Colon (tissue), 2 donors: ENCODE results near the gene KIAA0319L.

ENCODE experiments used
- FAIRE-seq: peaks from 2 replicates; lab custom pipeline; 2012; peaks lifted over from hg19 to GRCh38; lab: Jason Lieb, UNC
- donor health status: control.
- donor health status: control.

Gene KIAA0319L

GRCh38 chr1:35536556-35537162 is 20.5 kb downstream of the KIAA0319L start:
- FAIRE-seq = no peak

GRCh38 chr1:35535243-35535642 is 22.0 kb downstream of the KIAA0319L start:
- FAIRE-seq = no peak

- FAIRE-seq = no peak
Observed at GRCh38 chr1:35533586-35533985, 23.6 kb downstream of the KIAA0319L start.

- FAIRE-seq = no peak
Observed at GRCh38 chr1:35532497-35533223, 24.5 kb downstream of the KIAA0319L start.

- no peak for FAIRE-seq
Observed at GRCh38 chr1:35531368-35531767, 25.8 kb downstream of the KIAA0319L start.

- FAIRE-seq = no peak
Observed at GRCh38 chr1:35530946-35531345, 26.3 kb downstream of the KIAA0319L start.

GRCh38 chr1:35530168-35530567 is 27.0 kb downstream of the KIAA0319L start:
- FAIRE-seq = no peak

- no peak for FAIRE-seq
Observed at GRCh38 chr1:35524106-35524505, 33.1 kb downstream of the KIAA0319L start.

- no peak for FAIRE-seq
Observed at GRCh38 chr1:35519432-35519831, 37.8 kb downstream of the KIAA0319L start.

- no peak for FAIRE-seq
Observed at GRCh38 chr1:35518183-35518582, 39.0 kb downstream of the KIAA0319L start.

GRCh38 chr1:35511305-35511704 is 45.9 kb downstream of the KIAA0319L start:
- no peak for FAIRE-seq

GRCh38 chr1:35509558-35509957 is 47.6 kb downstream of the KIAA0319L start:
- FAIRE-seq = no peak

GRCh38 chr1:35507947-35508346 is 49.3 kb downstream of the KIAA0319L start:
- FAIRE-seq = no peak

- FAIRE-seq = no peak
Observed at GRCh38 chr1:35506960-35507912, 50.0 kb downstream of the KIAA0319L start.

- no peak for FAIRE-seq
Observed at GRCh38 chr1:35505911-35506798, 51.0 kb downstream of the KIAA0319L start.

- FAIRE-seq = no peak
Observed at GRCh38 chr1:35502242-35502641, 55.0 kb downstream of the KIAA0319L start.

GRCh38 chr1:35500439-35500838 is 56.8 kb downstream of the KIAA0319L start:
- no peak for FAIRE-seq

- no peak for FAIRE-seq
Observed at GRCh38 chr1:35499652-35500176, 57.5 kb downstream of the KIAA0319L start.

- no peak for FAIRE-seq
Observed at GRCh38 chr1:35499231-35499630, 58.0 kb downstream of the KIAA0319L start.

- FAIRE-seq = no peak
Observed at GRCh38 chr1:35497571-35497970, 59.6 kb downstream of the KIAA0319L start.

GRCh38 chr1:35490250-35490649 is 67.0 kb downstream of the KIAA0319L start:
- no peak for FAIRE-seq
